Posterior cingulate gyrus (tissue), 11 donors: ENCODE data around the gene PCDHGA7.
"Not testable (repeated sequence)": the region's sequence is repeated elsewhere in the genome, so short reads cannot be mapped to it uniquely, and the experiment has no call there.

ENCODE experiments used
- DNase-seq, 10 donors: peaks; one replicate each; pipeline versions ENCODE4 v3.0.0 to v3.0.0-alpha.2; 2020 to 2021; ENCODE audit warnings: mixed read lengths in 3 of 10
- intact Hi-C: fragments of 100-400 bp; cut with DNase I; formaldehyde crosslinking; loops from one replicate; pipeline ENCODE4 v1.15.1; 2023

Gene PCDHGA7

GRCh38 chr5:141382469-141383294 lies at the start of gene PCDHGA7:
Gene PCDHGA7 (plus strand): TSS chr5:141382742. CDS start chr5:141382900, 158 bp downstream.
- intact Hi-C loops = no loop called here
- no peak for DNase-seq

GRCh38 chr5:141338538-141339306 lies 43.8 kb upstream of the PCDHGA7 start, which contains the start of gene PCDHGA2:
Gene PCDHGA2 (plus strand): TSS chr5:141338760.
- DNase-seq = no peak
- intact Hi-C loops = no loop called here

- DNase-seq, intact Hi-C loops: not testable (repeated sequence)
Observed at GRCh38 chr5:141340781-141341354, 41.7 kb upstream of the PCDHGA7 start.

- DNase-seq = no peak
- intact Hi-C loops = no loop called here
Observed at GRCh38 chr5:141342773-141343172, 39.8 kb upstream of the PCDHGA7 start.

GRCh38 chr5:141343242-141343952 lies 39.1 kb upstream of the PCDHGA7 start, which contains the start of gene PCDHGA3:
Gene PCDHGA3 (plus strand): TSS chr5:141343829. CDS start chr5:141344034, 205 bp downstream.
- intact Hi-C loops = no loop called here
- DNase-seq = no peak

- intact Hi-C loops = no loop called here
- no peak for DNase-seq
Observed at GRCh38 chr5:141343953-141344463, 38.5 kb upstream of the PCDHGA7 start.

GRCh38 chr5:141345327-141345726 lies 37.2 kb upstream of the PCDHGA7 start:
- no peak for DNase-seq
- intact Hi-C loops = no loop called here

- not testable (repeated sequence) for DNase-seq
- intact Hi-C loops = loop anchor here (2.0 kb wide), 1 partner anchor 79 kb away; no protein-coding TSS in a partner anchor
Observed at GRCh38 chr5:141346017-141346416, 36.5 kb upstream of the PCDHGA7 start.

GRCh38 chr5:141349917-141350619 lies 32.5 kb upstream of the PCDHGA7 start, which contains the start of gene PCDHGB1:
Gene PCDHGB1 (plus strand): TSS chr5:141350099. CDS start chr5:141350261, 162 bp downstream.
- intact Hi-C loops = no loop called here
- peak in 3 of 10 donors; percentile 33 to 35 (median 33) for DNase-seq

- DNase-seq = no peak
- intact Hi-C loops = no loop called here
Observed at GRCh38 chr5:141351591-141351990, 31.0 kb upstream of the PCDHGA7 start.

- no peak for DNase-seq
- intact Hi-C loops = no loop called here
Observed at GRCh38 chr5:141354900-141355469, 27.6 kb upstream of the PCDHGA7 start, which contains the start of gene PCDHGA4. Gene PCDHGA4 (plus strand): TSS chr5:141355021. CDS start chr5:141355108, 87 bp downstream.

GRCh38 chr5:141355641-141356040 lies 26.9 kb upstream of the PCDHGA7 start:
- DNase-seq = peak in 1 of 10 donors; percentile 52
- intact Hi-C loops = no loop called here

GRCh38 chr5:141356133-141356532 lies 26.4 kb upstream of the PCDHGA7 start:
- intact Hi-C loops = no loop called here
- DNase-seq = peak in 1 of 10 donors; percentile 41

- peak in 1 of 10 donors; percentile 77 for DNase-seq
- intact Hi-C loops = no loop called here
Observed at GRCh38 chr5:141356950-141357349, 25.6 kb upstream of the PCDHGA7 start.

- DNase-seq = no peak
- intact Hi-C loops = no loop called here
Observed at GRCh38 chr5:141359790-141360426, 22.6 kb upstream of the PCDHGA7 start, which contains the start of gene PCDHGB2. Gene PCDHGB2 (plus strand): TSS chr5:141359994. CDS start chr5:141360136, 142 bp downstream.

- intact Hi-C loops = no loop called here
- no peak for DNase-seq
Observed at GRCh38 chr5:141360685-141361084, 21.9 kb upstream of the PCDHGA7 start.

- intact Hi-C loops = no loop called here
Observed at GRCh38 chr5:141362719-141363118, 19.8 kb upstream of the PCDHGA7 start.

More at GRCh38 chr5:141362719-141363118, 19.8 kb upstream of the PCDHGA7 start:
- no peak for DNase-seq
